GM12878 (cell line): ENCODE data around the gene RAPGEF3. TPM values are rescaled to one million over a fixed set of nuclear protein-coding genes. Genes with fewer than 3 reads are reported as not detected.

Source experiments
- ATAC-seq: fragments of 200-7000 bp; cut with Tn5 transposase; 3 replicates; pipeline ENCODE4 v1.9.1; 2020; ENCODE audit warnings: mild to moderate bottlenecking, moderate library complexity
- BruUV-seq: library from RNA; stranded (reverse); fragments of 400-500 nt; replicated peaks from 2 replicates; lab custom pipeline; 2021; lab: Mats Ljungman, UMichigan
- CTCF ChIA-PET: fragments of 300-600 bp; sonication (Branson Sonifier 250); formaldehyde crosslinking; extraction: SDS; loops from one replicate; lab custom pipeline; 2021; ENCODE audit warnings: inconsistent platforms; lab: Yijun Ruan, JAX
- POLR2A ChIA-PET: fragments of 350-600 bp; formaldehyde crosslinking; extraction: SDS; loops from one replicate; lab custom pipeline; 2021; ENCODE audit warnings: inconsistent platforms; lab: Charles Lee
- RAD21 ChIA-PET: fragments of 300-600 bp; sonication (Branson Sonifier 250); formaldehyde crosslinking; loops from one replicate; lab custom pipeline; 2023; ENCODE audit warnings: antibody characterized with exemption; ENCODE audit not compliant: unreplicated experiment; lab: Charles Lee
- SMC1A ChIA-PET: fragments of 300-600 bp; sonication (Branson Sonifier 250); formaldehyde crosslinking; loops from one replicate; lab custom pipeline; 2023; ENCODE audit not compliant: unreplicated experiment, uncharacterized antibody; lab: Charles Lee
- DNase-seq: peaks from one replicate; pipeline ENCODE4 v3.0.0-alpha.2; 2011; ENCODE audit warnings: low read depth, low spot score
- FAIRE-seq: peaks from 3 replicates; lab custom pipeline; 2011; peaks lifted over from hg19 to GRCh38; lab: Jason Lieb, UNC
- H2AFZ ChIP-seq: 2 replicates; pipeline ENCODE4 v1.6.0; 2011; ENCODE audit warnings: low read depth, low read length, control low read depth; ENCODE audit not compliant: control insufficient read depth
- H3K27ac ChIP-seq: 2 replicates; pipeline ENCODE4 v1.5.1; 2011; ENCODE audit warnings: control low read depth; ENCODE audit not compliant: control insufficient read depth, insufficient read depth
- H3K27me3 ChIP-seq, 2 experiments: replicated peaks in 1 of 2; 2 replicates each; pipeline versions ENCODE4 v1.6.0 to v1.6.1; 2011; ENCODE audit warnings: low read length in 1 of 2; ENCODE audit not compliant: control insufficient read depth in 2 of 2, insufficient read depth in 2 of 2
- H3K36me3 ChIP-seq, 2 experiments: 2 replicates each; pipeline ENCODE4 v1.5.1; 2011; ENCODE audit warnings: low read length in 1 of 2; ENCODE audit not compliant: control insufficient read depth in 2 of 2, insufficient read depth in 2 of 2
- H3K4me1 ChIP-seq: 2 replicates; pipeline ENCODE4 v1.6.1; 2011; ENCODE audit warnings: mild to moderate bottlenecking, low read length, moderate library complexity, mixed read lengths; ENCODE audit not compliant: control insufficient read depth, insufficient read depth
- H3K4me2 ChIP-seq: 2 replicates; pipeline ENCODE4 v1.6.0; 2011; ENCODE audit warnings: control low read depth; ENCODE audit not compliant: control insufficient read depth, insufficient read depth
- H3K4me3 ChIP-seq: fragments of 200-600 bp; sonication (generic); 2 replicates; pipeline ENCODE4 v1.5.1; 2016
- H3K79me2 ChIP-seq: 2 replicates; pipeline ENCODE4 v1.6.0; 2011; ENCODE audit warnings: low read length; ENCODE audit not compliant: control insufficient read depth, insufficient read depth
- H3K9ac ChIP-seq: 2 replicates; pipeline ENCODE4 v1.8.0; 2011; ENCODE audit warnings: low read length, control low read depth, mixed read lengths; ENCODE audit not compliant: control insufficient read depth, insufficient read depth
- H3K9me3 ChIP-seq: replicated peaks from 3 replicates; pipeline ENCODE4 v1.5.1; 2011; ENCODE audit warnings: mild to moderate bottlenecking, low read length; ENCODE audit not compliant: control insufficient read depth, insufficient read depth
- H4K20me1 ChIP-seq: 2 replicates; pipeline ENCODE4 v1.6.0; 2011; ENCODE audit not compliant: control insufficient read depth, insufficient read depth
- CHD2 ChIP-seq: IDR thresholded peaks from 2 replicates; pipeline ENCODE4 v1.6.1; 2011; ENCODE audit warnings: low read depth, low read length, improper control_type of control experiment, borderline replicate concordance
- DPF2 ChIP-seq: fragments of 450-650 bp; IDR thresholded peaks from 2 replicates; pipeline ENCODE4 v1.6.1; 2017; ENCODE audit warnings: mild to moderate bottlenecking
- NKRF ChIP-seq: fragments of 450-650 bp; conservative IDR thresholded peaks from 2 replicates; pipeline ENCODE4 v1.6.1; 2017; ENCODE audit warnings: mild to moderate bottlenecking, moderate library complexity
- SPI1 ChIP-seq: IDR thresholded peaks from 2 replicates; pipeline ENCODE4 v1.6.1; 2011; ENCODE audit warnings: low read depth, mild to moderate bottlenecking, low read length, moderate library complexity, borderline replicate concordance; ENCODE audit not compliant: insufficient read depth
- WRNIP1 ChIP-seq: IDR thresholded peaks from 2 replicates; pipeline ENCODE4 v1.6.1; 2011; ENCODE audit warnings: low read depth, low read length, improper control_type of control experiment, borderline replicate concordance
- ZNF207 ChIP-seq: fragments of 450-650 bp; IDR thresholded peaks from 2 replicates; pipeline ENCODE4 v1.6.1; 2014; ENCODE audit warnings: antibody characterized with exemption, mild to moderate bottlenecking, borderline replicate concordance
- WGBS: methylation state at CpG from one replicate; pipeline ENCODE4 v1.1.6; 2016; ENCODE audit warnings: low lambda C conversion rate; ENCODE audit not compliant: insufficient replicate concordance, insufficient coverage; ENCODE audit errors: missing lambda C conversion rate; 5-methylcytosine and 5-hydroxymethylcytosine counted together
- in situ Hi-C: fragments of 300-500 bp; cut with MboI; formaldehyde crosslinking; loops from 9 replicates; pipeline ENCODE4 v1.14.3; 2018; ENCODE audit warnings: mixed read lengths
- intact Hi-C: fragments of 100-400 bp; cut with micrococcal nuclease; formaldehyde crosslinking; loops from one replicate; pipeline ENCODE4 v1.14.2; 2022; ENCODE audit not compliant: unreplicated experiment
- polyA plus RNA-seq, 11 experiments: library from polyadenylated mRNA; depleted of rRNA in 4 of 11; unstranded in 6 of 11; stranded (reverse) in 5 of 11; fragments of >200 nt; fragmentation: Nextera tagmentation in 4 of 11; fragmentation: Illumina TruSeq in 1 of 11; extraction: Ambion mirVana in 4 of 11; extraction: Trizol in 1 of 11; gene quantifications; 1 replicate in 1 of 11; 2 replicates in 10 of 11; pipeline versions ENCODE4 v1.2.1 to v1.2.3, GENCODE V29; 2011 to 2016; ENCODE audit warnings: inconsistent platforms in 2 of 11, missing spikeins in 2 of 11, low read depth in 1 of 11
- total RNA-seq, 4 experiments: library from RNA; depleted of rRNA in 3 of 4; stranded (reverse); fragments of >200 nt in 3 of 4; fragmentation: Illumina TruSeq in 1 of 4; extraction: Trizol in 1 of 4; gene quantifications; 2 replicates each; pipeline versions ENCODE4 v1.2.1 to v1.2.3, GENCODE V29; 2013 to 2021
- TF ChIP-seq, protein P1 (sequence below): fragments of 450-650 bp; formaldehyde crosslinking; IDR thresholded peaks from 2 replicates; pipeline ENCODE4 v1.4.0; 2020; ENCODE audit warnings: mild to moderate bottlenecking, moderate library complexity
- TF ChIP-seq, protein P2 (sequence below): fragments of 450-650 bp; IDR thresholded peaks from 2 replicates; pipeline ENCODE4 v1.6.1; 2017; ENCODE audit warnings: mild to moderate bottlenecking, moderate library complexity
- TF ChIP-seq, protein P3 (sequence below): fragments of 450-650 bp; IDR thresholded peaks from 2 replicates; pipeline ENCODE4 v1.6.1; 2017; ENCODE audit warnings: antibody characterized with exemption, mild to moderate bottlenecking, moderate library complexity

Gene RAPGEF3
- total and polyA plus RNA-seq, 10 of the 15 experiments (the other 5 are each of a cell fraction or from before 2014, with no cell fraction given): 0.02 to 0.92 (median 0.31) TPM; not detected in 2

- TF ChIP-seq NKRF (no peak), DPF2 (no peak), ZNF207 (no peak)
- TF ChIP-seq, protein P1, sequence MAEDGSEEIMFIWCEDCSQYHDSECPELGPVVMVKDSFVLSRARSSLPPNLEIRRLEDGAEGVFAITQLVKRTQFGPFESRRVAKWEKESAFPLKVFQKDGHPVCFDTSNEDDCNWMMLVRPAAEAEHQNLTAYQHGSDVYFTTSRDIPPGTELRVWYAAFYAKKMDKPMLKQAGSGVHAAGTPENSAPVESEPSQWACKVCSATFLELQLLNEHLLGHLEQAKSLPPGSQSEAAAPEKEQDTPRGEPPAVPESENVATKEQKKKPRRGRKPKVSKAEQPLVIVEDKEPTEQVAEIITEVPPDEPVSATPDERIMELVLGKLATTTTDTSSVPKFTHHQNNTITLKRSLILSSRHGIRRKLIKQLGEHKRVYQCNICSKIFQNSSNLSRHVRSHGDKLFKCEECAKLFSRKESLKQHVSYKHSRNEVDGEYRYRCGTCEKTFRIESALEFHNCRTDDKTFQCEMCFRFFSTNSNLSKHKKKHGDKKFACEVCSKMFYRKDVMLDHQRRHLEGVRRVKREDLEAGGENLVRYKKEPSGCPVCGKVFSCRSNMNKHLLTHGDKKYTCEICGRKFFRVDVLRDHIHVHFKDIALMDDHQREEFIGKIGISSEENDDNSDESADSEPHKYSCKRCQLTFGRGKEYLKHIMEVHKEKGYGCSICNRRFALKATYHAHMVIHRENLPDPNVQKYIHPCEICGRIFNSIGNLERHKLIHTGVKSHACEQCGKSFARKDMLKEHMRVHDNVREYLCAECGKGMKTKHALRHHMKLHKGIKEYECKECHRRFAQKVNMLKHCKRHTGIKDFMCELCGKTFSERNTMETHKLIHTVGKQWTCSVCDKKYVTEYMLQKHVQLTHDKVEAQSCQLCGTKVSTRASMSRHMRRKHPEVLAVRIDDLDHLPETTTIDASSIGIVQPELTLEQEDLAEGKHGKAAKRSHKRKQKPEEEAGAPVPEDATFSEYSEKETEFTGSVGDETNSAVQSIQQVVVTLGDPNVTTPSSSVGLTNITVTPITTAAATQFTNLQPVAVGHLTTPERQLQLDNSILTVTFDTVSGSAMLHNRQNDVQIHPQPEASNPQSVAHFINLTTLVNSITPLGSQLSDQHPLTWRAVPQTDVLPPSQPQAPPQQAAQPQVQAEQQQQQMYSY (CRISPR knock-in tag): no peak
Measured at GRCh38 chr12:47704719-47705118, 54.0 kb downstream of the RAPGEF3 start (continued).

DNA sequence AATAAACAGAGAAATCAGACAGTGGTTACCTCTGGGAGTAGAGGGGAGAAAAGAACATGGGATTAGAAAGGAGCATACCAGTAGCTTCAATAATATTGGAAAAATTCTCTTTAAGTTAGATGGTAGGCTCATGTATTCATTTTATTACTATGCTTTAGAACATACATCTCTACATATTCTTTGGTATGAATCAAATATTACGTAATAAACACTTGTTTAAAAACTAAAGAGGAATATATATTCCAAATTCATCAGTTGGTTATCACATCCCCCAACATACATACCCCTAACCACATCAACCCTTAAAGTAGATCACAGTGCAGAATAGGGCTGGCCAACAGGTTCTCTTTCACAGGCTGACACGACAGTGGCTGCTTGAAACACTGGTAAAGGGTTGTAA, 58.4 kb downstream of the RAPGEF3 start:
- POLR2A ChIA-PET: interaction anchor here (1.2 kb wide), 1 partner anchor 9 kb away, joined by 4 read pairs; no protein-coding TSS in a partner anchor
- TF ChIP-seq WRNIP1 (no peak), SPI1 (no peak), CHD2 (no peak)
- TF ChIP-seq, protein P2, sequence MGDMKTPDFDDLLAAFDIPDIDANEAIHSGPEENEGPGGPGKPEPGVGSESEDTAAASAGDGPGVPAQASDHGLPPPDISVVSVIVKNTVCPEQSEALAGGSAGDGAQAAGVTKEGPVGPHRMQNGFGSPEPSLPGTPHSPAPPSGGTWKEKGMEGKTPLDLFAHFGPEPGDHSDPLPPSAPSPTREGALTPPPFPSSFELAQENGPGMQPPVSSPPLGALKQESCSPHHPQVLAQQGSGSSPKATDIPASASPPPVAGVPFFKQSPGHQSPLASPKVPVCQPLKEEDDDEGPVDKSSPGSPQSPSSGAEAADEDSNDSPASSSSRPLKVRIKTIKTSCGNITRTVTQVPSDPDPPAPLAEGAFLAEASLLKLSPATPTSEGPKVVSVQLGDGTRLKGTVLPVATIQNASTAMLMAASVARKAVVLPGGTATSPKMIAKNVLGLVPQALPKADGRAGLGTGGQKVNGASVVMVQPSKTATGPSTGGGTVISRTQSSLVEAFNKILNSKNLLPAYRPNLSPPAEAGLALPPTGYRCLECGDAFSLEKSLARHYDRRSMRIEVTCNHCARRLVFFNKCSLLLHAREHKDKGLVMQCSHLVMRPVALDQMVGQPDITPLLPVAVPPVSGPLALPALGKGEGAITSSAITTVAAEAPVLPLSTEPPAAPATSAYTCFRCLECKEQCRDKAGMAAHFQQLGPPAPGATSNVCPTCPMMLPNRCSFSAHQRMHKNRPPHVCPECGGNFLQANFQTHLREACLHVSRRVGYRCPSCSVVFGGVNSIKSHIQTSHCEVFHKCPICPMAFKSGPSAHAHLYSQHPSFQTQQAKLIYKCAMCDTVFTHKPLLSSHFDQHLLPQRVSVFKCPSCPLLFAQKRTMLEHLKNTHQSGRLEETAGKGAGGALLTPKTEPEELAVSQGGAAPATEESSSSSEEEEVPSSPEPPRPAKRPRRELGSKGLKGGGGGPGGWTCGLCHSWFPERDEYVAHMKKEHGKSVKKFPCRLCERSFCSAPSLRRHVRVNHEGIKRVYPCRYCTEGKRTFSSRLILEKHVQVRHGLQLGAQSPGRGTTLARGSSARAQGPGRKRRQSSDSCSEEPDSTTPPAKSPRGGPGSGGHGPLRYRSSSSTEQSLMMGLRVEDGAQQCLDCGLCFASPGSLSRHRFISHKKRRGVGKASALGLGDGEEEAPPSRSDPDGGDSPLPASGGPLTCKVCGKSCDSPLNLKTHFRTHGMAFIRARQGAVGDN: no peak
- TF ChIP-seq, protein P3, sequence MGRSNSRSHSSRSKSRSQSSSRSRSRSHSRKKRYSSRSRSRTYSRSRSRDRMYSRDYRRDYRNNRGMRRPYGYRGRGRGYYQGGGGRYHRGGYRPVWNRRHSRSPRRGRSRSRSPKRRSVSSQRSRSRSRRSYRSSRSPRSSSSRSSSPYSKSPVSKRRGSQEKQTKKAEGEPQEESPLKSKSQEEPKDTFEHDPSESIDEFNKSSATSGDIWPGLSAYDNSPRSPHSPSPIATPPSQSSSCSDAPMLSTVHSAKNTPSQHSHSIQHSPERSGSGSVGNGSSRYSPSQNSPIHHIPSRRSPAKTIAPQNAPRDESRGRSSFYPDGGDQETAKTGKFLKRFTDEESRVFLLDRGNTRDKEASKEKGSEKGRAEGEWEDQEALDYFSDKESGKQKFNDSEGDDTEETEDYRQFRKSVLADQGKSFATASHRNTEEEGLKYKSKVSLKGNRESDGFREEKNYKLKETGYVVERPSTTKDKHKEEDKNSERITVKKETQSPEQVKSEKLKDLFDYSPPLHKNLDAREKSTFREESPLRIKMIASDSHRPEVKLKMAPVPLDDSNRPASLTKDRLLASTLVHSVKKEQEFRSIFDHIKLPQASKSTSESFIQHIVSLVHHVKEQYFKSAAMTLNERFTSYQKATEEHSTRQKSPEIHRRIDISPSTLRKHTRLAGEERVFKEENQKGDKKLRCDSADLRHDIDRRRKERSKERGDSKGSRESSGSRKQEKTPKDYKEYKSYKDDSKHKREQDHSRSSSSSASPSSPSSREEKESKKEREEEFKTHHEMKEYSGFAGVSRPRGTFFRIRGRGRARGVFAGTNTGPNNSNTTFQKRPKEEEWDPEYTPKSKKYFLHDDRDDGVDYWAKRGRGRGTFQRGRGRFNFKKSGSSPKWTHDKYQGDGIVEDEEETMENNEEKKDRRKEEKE: no peak

More for the DNA sequence above, 58.4 kb downstream of the RAPGEF3 start:
- H3K4me3 ChIP-seq: no peak overlapping the region
- no peaks in the 10 kb centered on the region; the same call in 1 of the 2 replicates for H3K4me1 ChIP-seq
- DNase-seq (no peak), FAIRE-seq (no peak), ATAC-seq (no peak)
- WGBS: 99% methylated on average over 2 of the region's 2 CpGs
- no peak overlapping the region for H3K27ac ChIP-seq
- H3K9ac ChIP-seq: no peak overlapping the region
- in situ Hi-C loops (no loop called here), intact Hi-C loops (loop anchor here (10.0 kb wide), 1 partner anchor 1435 kb away; the partner anchor contains the start of gene SLC38A1)
- H3K9me3 ChIP-seq: no peaks in the 10 kb centered on the region
- RAD21 ChIA-PET: no interaction called here
- CTCF ChIA-PET: interaction anchor here (2.3 kb wide), 1 partner anchor 42 kb away, joined by 9 read pairs; no protein-coding TSS in a partner anchor
- no peaks in the 10 kb centered on the region for H4K20me1 ChIP-seq
- H3K27me3 ChIP-seq: no peaks in the 10 kb centered on the region
- H3K36me3 ChIP-seq: peaks cover 0 to 2% of the 10 kb centered on the region in 2 experiments; a peak in 1 of 4 replicates
- H3K79me2 ChIP-seq: peaks cover 24% of the 10 kb centered on the region
- BruUV-seq: no TSS peak
- no peak overlapping the region for H2AFZ ChIP-seq
- SMC1A ChIA-PET: no interaction called here
- H3K4me2 ChIP-seq: no peak overlapping the region
